Ovary (tissue), 9 donors: ENCODE measurements around the gene COX6B2. TPM values are rescaled to one million over a fixed set of nuclear protein-coding genes. Genes with fewer than 3 reads are reported as not detected.

Experiments
- DNase-seq, 5 donors: peaks; one replicate each; pipeline ENCODE4 v3.0.0-alpha.2; 2019 to 2020
- H3K27ac ChIP-seq, 2 donors: fragments of 200-600 bp; one replicate each; pipeline versions ENCODE4 v1.5.1 to v1.8.0; 2019 to 2022
- H3K27me3 ChIP-seq: fragments of 200-600 bp; one replicate; pipeline ENCODE4 v1.8.0; 2022
- H3K36me3 ChIP-seq: fragments of 200-600 bp; sonication (generic); one replicate; pipeline ENCODE4 v1.5.1; 2019
- H3K4me1 ChIP-seq: one replicate; pipeline ENCODE4 v1.8.1; 2013; ENCODE audit warnings: mild to moderate bottlenecking, moderate library complexity; ENCODE audit not compliant: insufficient read depth
- H3K4me3 ChIP-seq: fragments of 200-600 bp; sonication (generic); one replicate; pipeline ENCODE4 v1.5.1; 2017
- H3K9me3 ChIP-seq, 2 donors: fragments of 200-600 bp in 1 of 2; sonication (generic) in 1 of 2; one replicate each; pipeline versions ENCODE4 v1.5.1 to v1.8.1; 2013 to 2019; ENCODE audit warnings: mild to moderate bottlenecking in 1 of 2, moderate library complexity in 1 of 2
- EP300 ChIP-seq: sonication (generic); formaldehyde crosslinking; IDR thresholded peaks from one replicate; pipeline ENCODE4 v1.6.1; 2017; ENCODE audit warnings: antibody characterized with exemption
- POLR2A ChIP-seq: fragments of 450-650 bp; IDR thresholded peaks from one replicate; pipeline ENCODE4 v1.6.1; 2017; ENCODE audit warnings: antibody characterized with exemption, mild to moderate bottlenecking, moderate library complexity
- WGBS, 3 donors: extraction: QIAGEN DNeasy Blood & Tissue Kit in 1 of 3; methylation state at CpG; one replicate each; pipeline versions ENCODE4 v1.1.5 to v1.1.7; 2013 to 2017; 5-methylcytosine and 5-hydroxymethylcytosine counted together
- intact Hi-C, 4 donors: fragments of 100-400 bp; cut with DNase I; formaldehyde crosslinking; loops; one replicate each; pipeline versions ENCODE4 v1.11.0 to v1.15.1; 2022 to 2023
- polyA plus RNA-seq, 2 donors: library from polyadenylated mRNA; stranded (reverse); fragments of 200-250 nt in 1 of 2; fragments of 350-450 nt in 1 of 2; fragmentation: Illumina TruSeq in 1 of 2; extraction: RNeasy Lipid Tissue Mini Kit (QIAGEN cat#74804) in 1 of 2; gene quantifications; one replicate each; pipeline ENCODE4 v1.2.3, GENCODE V29; 2013 to 2014
- total RNA-seq, 7 donors: library from RNA; depleted of rRNA in 2 of 7; stranded (reverse); fragments of >200 nt in 2 of 7; fragmentation: NEBNext Ultra II Directional in 3 of 7; extraction: Animal tissue kit (Norgen Biotek cat#: 25700) in 3 of 7; gene quantifications; one replicate each; pipeline versions ENCODE4 v1.1.0 to v1.2.4, GENCODE V29; 2016 to 2023
- TF ChIP-seq, protein P1 (sequence below), 3 donors: fragments of 450-650 bp in 2 of 3; fragments of 200-600 bp in 1 of 3; IDR thresholded peaks; one replicate each; pipeline versions ENCODE4 v1.5.1 to v1.8.0; 2016 to 2022; ENCODE audit warnings: antibody characterized with exemption in 3 of 3, mild to moderate bottlenecking in 1 of 3
- donor health status: DM: no; HTN: no; CAD: no; lungs with moderate emphysema.
- donor health status: DM: no; HTN: no; CAD: no.
- donor health status: Bipolar disorder and iron deficiency.
- donor health status: DM: yes; HTN: yes; CAD: no.
- donor health status: DM: no; HTN: no; CAD: no.
- donor health status: DM: yes; HTN: yes; CAD: no.

Gene COX6B2
- total and polyA plus RNA-seq, 9 donors: 0.10 to 1.5 (median 0.36) TPM; not detected in 2

DNA sequence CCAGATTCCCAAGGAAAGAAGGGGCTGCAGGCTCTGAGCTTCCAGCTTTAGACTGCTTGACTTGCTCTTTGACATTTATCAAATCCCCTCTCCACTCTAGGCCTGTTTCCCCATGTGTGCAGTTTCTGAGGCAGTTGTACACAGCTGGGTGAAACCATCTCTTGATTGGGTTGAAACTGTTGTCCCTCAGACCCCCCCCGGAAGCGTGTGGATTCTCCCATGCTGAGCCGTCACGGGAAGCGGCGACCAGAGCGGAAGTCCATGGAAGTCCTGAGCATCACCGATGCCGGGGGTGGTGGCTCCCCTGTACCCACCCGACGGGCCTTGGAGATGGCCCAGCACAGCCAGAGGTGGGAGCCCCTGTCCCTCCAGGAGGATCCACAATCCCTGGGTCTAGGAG is 51.0 kb downstream of the COX6B2 start:
- no peaks in the 10 kb centered on the region for H3K27me3 ChIP-seq
- peaks cover 1% of the 10 kb centered on the region for H3K4me1 ChIP-seq
- no peak for DNase-seq
- intact Hi-C loops: loop anchor here in 2 of 4 donors (5.0 to 10.0 kb wide), 3 partner anchors 79 to 201 kb away; partner anchors contain the start of genes TMEM238 (in 2 of the 2) and RPL28 (in 1 of the 2)
- WGBS, 3 donors: 85 to 90% (median 87%) methylated on average over 11 of the region's 11 CpGs
- no peaks in the 10 kb centered on the region for H3K9me3 ChIP-seq
- TF ChIP-seq EP300: no peak
- TF ChIP-seq, protein P1, sequence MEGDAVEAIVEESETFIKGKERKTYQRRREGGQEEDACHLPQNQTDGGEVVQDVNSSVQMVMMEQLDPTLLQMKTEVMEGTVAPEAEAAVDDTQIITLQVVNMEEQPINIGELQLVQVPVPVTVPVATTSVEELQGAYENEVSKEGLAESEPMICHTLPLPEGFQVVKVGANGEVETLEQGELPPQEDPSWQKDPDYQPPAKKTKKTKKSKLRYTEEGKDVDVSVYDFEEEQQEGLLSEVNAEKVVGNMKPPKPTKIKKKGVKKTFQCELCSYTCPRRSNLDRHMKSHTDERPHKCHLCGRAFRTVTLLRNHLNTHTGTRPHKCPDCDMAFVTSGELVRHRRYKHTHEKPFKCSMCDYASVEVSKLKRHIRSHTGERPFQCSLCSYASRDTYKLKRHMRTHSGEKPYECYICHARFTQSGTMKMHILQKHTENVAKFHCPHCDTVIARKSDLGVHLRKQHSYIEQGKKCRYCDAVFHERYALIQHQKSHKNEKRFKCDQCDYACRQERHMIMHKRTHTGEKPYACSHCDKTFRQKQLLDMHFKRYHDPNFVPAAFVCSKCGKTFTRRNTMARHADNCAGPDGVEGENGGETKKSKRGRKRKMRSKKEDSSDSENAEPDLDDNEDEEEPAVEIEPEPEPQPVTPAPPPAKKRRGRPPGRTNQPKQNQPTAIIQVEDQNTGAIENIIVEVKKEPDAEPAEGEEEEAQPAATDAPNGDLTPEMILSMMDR (IDR thresholded peaks at IDR 0.05): no peak
- TF ChIP-seq POLR2A: no peak
- no peaks in the 10 kb centered on the region for H3K36me3 ChIP-seq
- no peak overlapping the region for H3K4me3 ChIP-seq
- no peak overlapping the region for H3K27ac ChIP-seq

DNA sequence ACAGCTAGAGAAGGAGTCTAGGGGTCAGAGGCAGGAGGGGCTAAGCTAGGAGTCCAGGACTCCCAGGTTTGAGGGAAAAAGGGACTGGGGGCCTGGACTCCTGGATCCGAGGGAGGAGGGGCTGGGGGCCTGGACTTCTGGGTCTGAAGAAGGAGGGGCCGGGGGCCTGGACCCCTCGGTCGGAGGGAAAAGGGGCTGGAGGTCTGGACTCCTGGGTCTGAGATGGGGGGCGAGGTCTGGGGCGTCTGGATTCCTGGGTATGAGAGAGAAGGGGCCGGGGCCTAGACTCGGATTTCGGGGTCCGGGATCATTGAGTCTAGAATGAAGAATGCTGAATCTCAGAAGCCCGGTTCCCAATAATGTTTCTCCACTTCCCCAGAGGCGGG is 52.2 kb downstream of the COX6B2 start:
- no peaks in the 10 kb centered on the region for H3K9me3 ChIP-seq
- no peak for DNase-seq
- H3K27me3 ChIP-seq: no peaks in the 10 kb centered on the region
- TF ChIP-seq POLR2A: no peak
- TF ChIP-seq, protein P1 (IDR thresholded peaks at IDR 0.05): no peak
- TF ChIP-seq EP300: no peak
- peaks cover 1% of the 10 kb centered on the region for H3K4me1 ChIP-seq
- H3K4me3 ChIP-seq: no peak overlapping the region
- WGBS, 3 donors: 75 to 78% (median 77%) methylated on average over 12 of the region's 12 CpGs
- intact Hi-C loops: loop anchor here in 2 of 4 donors (5.0 to 10.0 kb wide), 3 partner anchors 80 to 202 kb away; partner anchors contain the start of genes TMEM238 (in 2 of the 2) and RPL28 (in 1 of the 2)
- no peaks in the 10 kb centered on the region for H3K36me3 ChIP-seq
- H3K27ac ChIP-seq: no peak overlapping the region

DNA sequence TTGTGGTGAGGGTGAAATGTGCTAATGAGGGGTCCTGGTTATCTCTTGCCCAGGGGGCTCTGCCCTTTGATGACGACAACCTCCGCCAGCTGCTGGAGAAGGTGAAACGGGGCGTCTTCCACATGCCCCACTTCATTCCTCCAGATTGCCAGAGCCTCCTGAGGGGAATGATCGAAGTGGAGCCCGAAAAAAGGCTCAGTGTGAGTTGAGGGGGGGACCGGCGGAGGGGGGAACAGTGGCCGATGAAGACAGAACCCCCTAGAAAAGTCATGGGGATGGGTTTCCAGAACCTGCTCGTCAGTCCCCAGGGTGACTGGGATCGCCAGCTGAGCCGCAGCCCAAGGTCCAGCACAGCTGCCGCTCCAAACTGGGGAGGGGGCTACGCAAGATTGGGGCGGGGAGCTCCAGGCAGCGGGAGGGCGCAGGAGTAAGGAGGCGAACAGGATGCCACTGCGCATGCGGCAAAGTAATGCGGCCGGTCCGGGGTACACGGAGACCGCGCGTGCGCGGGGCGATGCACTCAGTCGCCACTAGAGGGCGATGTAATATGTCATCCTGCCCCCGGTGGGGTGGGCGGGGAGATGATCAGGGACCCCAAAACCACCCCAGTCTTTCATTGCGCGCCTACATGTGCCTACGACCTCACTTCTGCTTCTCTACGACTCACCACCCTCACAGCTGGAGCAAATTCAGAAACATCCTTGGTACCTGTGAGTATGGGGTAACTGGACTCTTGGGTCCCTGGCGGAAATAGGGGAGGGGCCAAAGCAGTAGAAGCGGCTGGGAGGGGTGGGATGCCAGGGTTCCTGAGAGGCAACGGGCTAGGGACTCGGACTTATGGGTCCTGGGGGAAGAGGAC is 52.8 kb downstream of the COX6B2 start:
- TF ChIP-seq, protein P1 (IDR thresholded peaks at IDR 0.05): peak; percentile 88 to 93 (median 89)
- TF ChIP-seq POLR2A: no peak
- Histone ChIP-seq H3K4me3 (peak overlapping the region; percentile 28), H3K9me3 (no peaks in the 10 kb centered on the region), H3K36me3 (no peaks in the 10 kb centered on the region), H3K4me1 (peaks cover 1% of the 10 kb centered on the region), H3K27me3 (no peaks in the 10 kb centered on the region), H3K27ac (no peak overlapping the region)
- intact Hi-C loops: loop anchor here in 2 of 4 donors (5.0 to 10.0 kb wide), 3 partner anchors 81 to 203 kb away; partner anchors contain the start of genes TMEM238 (in 2 of the 2) and RPL28 (in 1 of the 2)
- DNase-seq: peak; percentile 86 to 93 (median 91)
- WGBS, 3 donors: 10 to 12% (median 11%) methylated on average over 41 to 42 of the region's 42 CpGs

DNA sequence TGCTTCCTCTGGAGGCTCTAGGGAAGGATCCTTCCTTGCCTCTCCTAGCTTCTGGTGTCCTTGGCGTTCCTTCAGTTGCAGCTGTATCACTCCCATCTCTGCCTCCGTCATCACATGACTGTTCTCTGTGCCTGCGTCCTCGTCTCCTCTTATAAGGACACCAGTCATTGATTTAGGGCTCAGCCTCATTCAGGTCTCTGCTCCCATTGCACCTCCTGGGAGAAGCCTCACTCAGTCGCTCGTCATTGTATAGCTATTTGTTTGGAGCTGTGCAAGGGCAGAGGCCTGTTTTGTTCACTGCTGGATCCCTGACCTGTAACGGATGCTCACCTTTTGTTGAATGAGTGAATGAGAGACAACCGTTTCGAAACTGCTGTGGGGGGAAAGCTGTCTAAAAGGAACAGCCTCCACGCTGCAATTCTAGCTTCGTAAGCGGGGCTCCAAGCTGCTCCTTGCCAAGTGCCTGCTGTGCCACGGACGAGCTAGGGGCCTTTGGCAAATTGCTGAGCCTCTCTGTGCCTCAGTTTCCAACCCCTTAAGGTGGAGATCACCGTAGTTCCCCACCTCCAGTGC is 53.5 kb downstream of the COX6B2 start:
- H3K36me3 ChIP-seq: no peaks in the 10 kb centered on the region
- no peak overlapping the region for H3K27ac ChIP-seq
- TF ChIP-seq, protein P1 (IDR thresholded peaks at IDR 0.05): no peak
- no peak for TF ChIP-seq POLR2A
- TF ChIP-seq EP300: no peak

More for the DNA sequence above, 53.5 kb downstream of the COX6B2 start:
- intact Hi-C loops: loop anchor here in 2 of 4 donors (5.0 to 10.0 kb wide), 3 partner anchors 81 to 204 kb away; partner anchors contain the start of genes TMEM238 (in 2 of the 2) and RPL28 (in 1 of the 2)
- H3K4me3 ChIP-seq: no peak overlapping the region
- H3K27me3 ChIP-seq: no peaks in the 10 kb centered on the region
- no peak for DNase-seq
- no peaks in the 10 kb centered on the region for H3K9me3 ChIP-seq
- 65 to 72% (median 66%) methylated on average over 15 of the region's 15 CpGs for WGBS, 3 donors
- peaks cover 1% of the 10 kb centered on the region for H3K4me1 ChIP-seq
